Body of pancreas (tissue), 4 donors: ENCODE measurements around the gene SCAF11. TPM values are rescaled to one million over a fixed set of nuclear protein-coding genes. Genes with fewer than 3 reads are reported as not detected.

ENCODE experiments used
- ATAC-seq: fragments of 150-250 bp; one replicate; pipeline ENCODE4 v1.9.1; 2016
- DNase-seq, 4 donors: peaks; one replicate each; pipeline ENCODE4 v3.0.0-alpha.2; 2019
- H3K27ac ChIP-seq, 4 donors: fragments of 200-600 bp; sonication (generic); 1 replicate in 3 of 4; 2 replicates in 1 of 4; pipeline versions ENCODE4 v1.5.1 to v1.6.1; 2016 to 2019; ENCODE audit warnings: mild to moderate bottlenecking in 1 of 4, mixed read lengths in 1 of 4, moderate library complexity in 1 of 4
- H3K27me3 ChIP-seq, 2 donors: fragments of 200-600 bp; sonication (generic); one replicate each; pipeline ENCODE4 v1.6.0; 2016; ENCODE audit warnings: mild to moderate bottlenecking in 1 of 2
- H3K36me3 ChIP-seq, 2 donors: fragments of 200-600 bp; sonication (generic); replicated peaks in 1 of 2; 2 replicates each; pipeline ENCODE4 v1.5.1; 2016; ENCODE audit warnings: low read depth in 2 of 2; ENCODE audit not compliant: insufficient read depth in 1 of 2
- H3K4me1 ChIP-seq: fragments of 200-600 bp; sonication (generic); one replicate; pipeline ENCODE4 v1.6.0; 2016
- H3K4me3 ChIP-seq, 2 donors: fragments of 200-600 bp; sonication (generic); 1 replicate in 1 of 2; 2 replicates in 1 of 2; pipeline ENCODE4 v1.5.1; 2016 to 2019
- H3K9me3 ChIP-seq, 3 donors: fragments of 200-600 bp; sonication (generic); 1 replicate in 2 of 3; 2 replicates in 1 of 3; pipeline ENCODE4 v1.5.1; 2016
- POLR2A ChIP-seq, 3 donors: fragments of 450-650 bp; IDR thresholded peaks; one replicate each; pipeline ENCODE4 v1.6.1; 2016; ENCODE audit warnings: antibody characterized with exemption in 3 of 3, mild to moderate bottlenecking in 2 of 3
- WGBS, 2 donors: methylation state at CpG; one replicate each; pipeline ENCODE4 v1.1.5; 2017; 5-methylcytosine and 5-hydroxymethylcytosine counted together
- intact Hi-C: fragments of 100-400 bp; cut with DNase I; formaldehyde crosslinking; loops from one replicate; pipeline ENCODE4 v1.15.1; 2023
- total RNA-seq, 2 donors: library from RNA; depleted of rRNA; stranded (reverse); fragments of >200 nt; gene quantifications; one replicate each; pipeline ENCODE4 v1.1.0, GENCODE V29; 2016
- TF ChIP-seq, protein P1 (sequence below), 7 experiments: fragments of 450-650 bp in 4 of 7; fragments of 200-600 bp in 3 of 7; sonication (generic) in 3 of 7; IDR thresholded peaks; one replicate each; pipeline ENCODE4 v1.5.1; 2016 to 2019; ENCODE audit warnings: antibody characterized with exemption in 7 of 7

The SCAF11 gene
- total RNA-seq, 2 donors from 2014 or later = 79.1 to 104 TPM

DNA sequence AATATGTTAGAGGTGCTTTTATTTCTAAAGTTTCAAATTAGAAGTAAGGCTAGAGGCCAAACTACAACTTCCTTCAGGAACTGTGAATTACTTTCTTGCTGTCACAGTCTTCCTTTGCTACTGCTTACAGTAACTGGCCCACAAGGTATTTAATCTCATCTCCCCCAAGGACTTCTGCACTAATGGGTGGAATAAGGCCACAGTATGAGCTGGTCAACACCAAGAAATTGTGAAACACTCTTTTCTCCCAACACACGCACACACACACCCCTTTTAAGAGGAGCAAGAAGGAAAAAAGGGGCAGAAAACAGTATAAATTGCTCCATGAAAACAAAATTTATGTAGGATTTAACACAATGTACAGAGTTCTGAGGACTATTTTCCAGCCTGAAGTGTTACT lies 45.6 kb downstream of the SCAF11 start:
- peaks cover 0 to 9% of the 10 kb centered on the region in 2 donors for H3K36me3 ChIP-seq
- DNase-seq = no peak

DNA sequence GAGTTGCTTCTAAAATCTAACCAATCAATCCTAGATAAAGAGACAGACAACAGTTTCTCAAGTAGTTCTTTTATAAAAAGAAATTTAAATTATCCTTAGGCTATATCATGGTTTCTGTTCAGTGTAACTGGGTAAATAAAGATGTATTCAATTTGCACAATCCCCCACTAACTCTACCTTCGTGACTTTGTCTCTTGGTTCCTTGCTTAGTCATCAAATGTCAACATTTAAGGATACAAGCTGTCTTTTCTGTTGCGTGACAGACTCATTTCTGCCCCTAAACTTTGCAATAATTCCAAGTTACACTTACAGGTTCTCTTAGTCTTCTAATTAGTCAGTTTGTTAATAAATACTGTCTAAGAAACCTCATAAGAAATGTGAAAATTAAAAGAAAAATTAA lies 50.6 kb downstream of the SCAF11 start:
- DNase-seq (no peak), ATAC-seq (no peak)
- Histone ChIP-seq H3K27me3 (no peaks in the 10 kb centered on the region), H3K9me3 (no peaks in the 10 kb centered on the region), H3K36me3 (peaks cover 0 to 2% of the 10 kb centered on the region in 2 donors), H3K4me3 (no peak overlapping the region), H3K27ac (no peak overlapping the region), H3K4me1 (no peaks in the 10 kb centered on the region)
- no peak for TF ChIP-seq POLR2A (IDR thresholded peaks at IDR 0.05)
- TF ChIP-seq, protein P1, sequence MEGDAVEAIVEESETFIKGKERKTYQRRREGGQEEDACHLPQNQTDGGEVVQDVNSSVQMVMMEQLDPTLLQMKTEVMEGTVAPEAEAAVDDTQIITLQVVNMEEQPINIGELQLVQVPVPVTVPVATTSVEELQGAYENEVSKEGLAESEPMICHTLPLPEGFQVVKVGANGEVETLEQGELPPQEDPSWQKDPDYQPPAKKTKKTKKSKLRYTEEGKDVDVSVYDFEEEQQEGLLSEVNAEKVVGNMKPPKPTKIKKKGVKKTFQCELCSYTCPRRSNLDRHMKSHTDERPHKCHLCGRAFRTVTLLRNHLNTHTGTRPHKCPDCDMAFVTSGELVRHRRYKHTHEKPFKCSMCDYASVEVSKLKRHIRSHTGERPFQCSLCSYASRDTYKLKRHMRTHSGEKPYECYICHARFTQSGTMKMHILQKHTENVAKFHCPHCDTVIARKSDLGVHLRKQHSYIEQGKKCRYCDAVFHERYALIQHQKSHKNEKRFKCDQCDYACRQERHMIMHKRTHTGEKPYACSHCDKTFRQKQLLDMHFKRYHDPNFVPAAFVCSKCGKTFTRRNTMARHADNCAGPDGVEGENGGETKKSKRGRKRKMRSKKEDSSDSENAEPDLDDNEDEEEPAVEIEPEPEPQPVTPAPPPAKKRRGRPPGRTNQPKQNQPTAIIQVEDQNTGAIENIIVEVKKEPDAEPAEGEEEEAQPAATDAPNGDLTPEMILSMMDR (IDR thresholded peaks at IDR 0.05) = no peak
- 86 to 91% methylated on average over 2 of the region's 2 CpGs for WGBS, 2 donors
- intact Hi-C loops = no loop called here

More for the DNA sequence above, 45.6 kb downstream of the SCAF11 start:
- WGBS, 2 donors = 67 to 75% methylated on average over 1 of the region's 1 CpG
- no peak for ATAC-seq
- H3K4me3 ChIP-seq = no peak overlapping the region
- no peaks in the 10 kb centered on the region for H3K9me3 ChIP-seq
- TF ChIP-seq POLR2A (IDR thresholded peaks at IDR 0.05) = no peak
- TF ChIP-seq, protein P1 (IDR thresholded peaks at IDR 0.05) = no peak
- no peak overlapping the region for H3K27ac ChIP-seq
- no peaks in the 10 kb centered on the region for H3K4me1 ChIP-seq
- intact Hi-C loops = no loop called here
- no peaks in the 10 kb centered on the region for H3K27me3 ChIP-seq

DNA sequence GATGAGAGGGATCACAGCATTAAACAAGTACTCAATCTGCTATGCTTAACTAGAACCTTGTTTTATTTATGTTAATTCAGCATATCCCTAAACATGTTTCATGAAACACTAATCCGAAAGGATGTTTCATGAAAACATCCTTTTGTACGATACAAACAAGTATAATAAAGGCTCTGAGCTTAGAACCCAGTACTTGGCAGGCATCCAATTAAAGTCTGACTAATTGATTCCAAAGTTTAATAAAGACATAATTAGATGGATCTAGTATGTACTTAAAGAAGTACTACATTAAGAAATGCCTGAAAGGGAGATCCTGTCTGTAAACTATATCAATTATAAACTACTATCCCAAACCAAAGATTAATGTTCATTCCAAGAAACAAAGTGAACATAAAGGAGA lies 51.8 kb downstream of the SCAF11 start:
- Histone ChIP-seq H3K36me3 (peaks cover 0 to 2% of the 10 kb centered on the region in 2 donors), H3K27me3 (no peaks in the 10 kb centered on the region), H3K27ac (no peak overlapping the region), H3K9me3 (no peaks in the 10 kb centered on the region), H3K4me1 (no peaks in the 10 kb centered on the region), H3K4me3 (no peak overlapping the region)
- no peak for DNase-seq
- intact Hi-C loops = no loop called here
- 88 to 93% methylated on average over 2 of the region's 2 CpGs for WGBS, 2 donors
- TF ChIP-seq, protein P1 (IDR thresholded peaks at IDR 0.05) = no peak
- no peak for TF ChIP-seq POLR2A (IDR thresholded peaks at IDR 0.05)
- ATAC-seq = no peak

DNA sequence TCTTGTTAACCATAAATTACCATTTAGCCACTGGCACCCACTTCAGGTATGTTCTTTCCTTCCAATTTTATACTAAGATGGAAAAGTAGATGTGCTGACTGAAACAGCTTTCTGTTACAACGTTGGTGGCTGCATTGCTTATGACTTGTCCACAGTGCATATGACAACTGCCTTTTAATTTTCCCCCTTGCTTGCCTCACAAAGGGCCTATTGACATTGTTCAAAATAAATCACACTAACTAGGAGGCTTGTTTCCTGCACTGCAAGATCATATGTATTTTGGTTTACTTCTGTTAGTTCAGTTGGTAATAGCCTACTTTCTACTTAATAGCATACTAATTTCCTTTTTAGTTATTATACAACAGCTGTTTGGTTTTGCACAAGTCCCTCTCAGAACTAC lies 55.4 kb downstream of the SCAF11 start:
- 18 to 29% methylated on average over 1 of the region's 1 CpG for WGBS, 2 donors
- intact Hi-C loops = no loop called here
- no peak for TF ChIP-seq POLR2A (IDR thresholded peaks at IDR 0.05)
- TF ChIP-seq, protein P1 (IDR thresholded peaks at IDR 0.05) = no peak
- no peaks in the 10 kb centered on the region for H3K27me3 ChIP-seq
- no peak overlapping the region for H3K4me3 ChIP-seq
- no peaks in the 10 kb centered on the region for H3K9me3 ChIP-seq
- H3K36me3 ChIP-seq = peaks cover 0 to 9% of the 10 kb centered on the region in 2 donors
- ATAC-seq (no peak), DNase-seq (no peak)
- no peak overlapping the region for H3K27ac ChIP-seq
- H3K4me1 ChIP-seq = no peaks in the 10 kb centered on the region

DNA sequence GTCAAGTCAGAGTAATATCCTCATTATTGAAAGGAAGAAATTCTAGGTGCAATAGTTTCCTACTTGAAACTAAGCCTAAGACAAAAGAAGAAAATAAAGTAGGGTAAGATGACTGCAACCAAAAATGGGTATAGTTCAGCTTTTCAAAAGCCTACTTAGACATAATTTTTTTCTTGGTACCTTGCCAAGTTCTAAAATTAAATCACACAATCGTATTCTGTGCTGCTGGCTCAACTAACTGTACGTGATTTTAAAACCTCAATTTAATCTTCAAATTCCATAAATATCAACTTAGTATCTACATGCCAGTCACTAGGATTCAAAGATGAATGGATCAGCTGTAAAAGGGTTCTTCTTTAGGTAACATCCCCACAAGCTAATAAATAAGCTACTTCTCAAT lies 56.9 kb downstream of the SCAF11 start:
- intact Hi-C loops = no loop called here
- ATAC-seq = no peak
- Histone ChIP-seq H3K27me3 (no peaks in the 10 kb centered on the region), H3K4me1 (no peaks in the 10 kb centered on the region), H3K9me3 (no peaks in the 10 kb centered on the region), H3K36me3 (peaks cover 0 to 12% of the 10 kb centered on the region in 2 donors), H3K27ac (no peak overlapping the region), H3K4me3 (no peak overlapping the region)
- no peak for DNase-seq
- no peak for TF ChIP-seq POLR2A (IDR thresholded peaks at IDR 0.05)
- TF ChIP-seq, protein P1 (IDR thresholded peaks at IDR 0.05) = no peak
- 10 to 31% methylated on average over 2 of the region's 2 CpGs for WGBS, 2 donors
